PC-9 (cell line): ENCODE measurements around the gene CAPZA1. TPM values are rescaled to one million over a fixed set of nuclear protein-coding genes. Genes with fewer than 3 reads are reported as not detected.

Experiments used
- BruUV-seq: library from RNA; stranded (reverse); fragments of 400-500 nt; replicated peaks from 2 replicates; lab custom pipeline; 2021; lab: Mats Ljungman, UMichigan
- CTCF ChIA-PET: fragments of 300-600 bp; sonication (Branson Sonifier 250); formaldehyde crosslinking; loops from one replicate; lab custom pipeline; 2022; ENCODE audit warnings: antibody characterized with exemption; lab: Charles Lee
- POLR2A ChIA-PET: fragments of 300-600 bp; sonication (Branson Sonifier 250); formaldehyde crosslinking; loops from one replicate; lab custom pipeline; 2022; ENCODE audit warnings: antibody characterized with exemption; ENCODE audit not compliant: unreplicated experiment; lab: Charles Lee
- DNase-seq, 2 experiments: peaks; one replicate each; pipeline versions ENCODE4 v3.0.0 to v3.0.0-alpha.2; 2015 to 2022; ENCODE audit warnings: mixed read lengths in 1 of 2
- H2AFZ ChIP-seq: fragments of 200-600 bp; sonication (generic); 2 replicates; pipeline ENCODE4 v1.8.1; 2017; ENCODE audit warnings: antibody characterized with exemption
- H3F3A ChIP-seq: fragments of 200-600 bp; sonication (generic); 2 replicates; pipeline ENCODE4 v1.8.1; 2017; ENCODE audit warnings: antibody characterized with exemption, mild to moderate bottlenecking, low read depth; ENCODE audit not compliant: insufficient read depth
- H3K27ac ChIP-seq: fragments of 200-600 bp; sonication (generic); 2 replicates; pipeline ENCODE4 v1.6.1; 2016; ENCODE audit warnings: mixed run types
- H3K27me3 ChIP-seq: fragments of 200-600 bp; sonication (generic); 2 replicates; pipeline ENCODE4 v1.6.1; 2016; ENCODE audit warnings: low read depth, mixed run types; ENCODE audit not compliant: insufficient read depth
- H3K36me3 ChIP-seq: fragments of 200-600 bp; sonication (generic); 2 replicates; pipeline ENCODE4 v1.6.1; 2016; ENCODE audit warnings: low read depth, mixed run types
- H3K4me1 ChIP-seq: fragments of 200-600 bp; sonication (generic); replicated peaks from 2 replicates; pipeline ENCODE4 v1.6.1; 2016; ENCODE audit warnings: mixed run types; ENCODE audit not compliant: insufficient read depth
- H3K4me2 ChIP-seq: fragments of 200-600 bp; sonication (generic); 2 replicates; pipeline ENCODE4 v1.6.1; 2017; ENCODE audit warnings: mixed run types
- H3K4me3 ChIP-seq: fragments of 200-600 bp; sonication (generic); 2 replicates; pipeline ENCODE4 v1.6.1; 2016; ENCODE audit warnings: mixed run types
- H3K79me2 ChIP-seq: fragments of 200-600 bp; sonication (generic); 2 replicates; pipeline ENCODE4 v1.6.1; 2017; ENCODE audit warnings: low read depth, mixed run types
- H3K9me2 ChIP-seq: fragments of 200-600 bp; sonication (generic); 2 replicates; pipeline ENCODE4 v1.8.1; 2017; ENCODE audit warnings: mild to moderate bottlenecking; ENCODE audit not compliant: insufficient read depth
- H3K9me3 ChIP-seq: fragments of 200-600 bp; sonication (generic); 2 replicates; pipeline ENCODE4 v1.8.1; 2016; ENCODE audit warnings: low read depth; ENCODE audit not compliant: insufficient read depth
- H4K20me1 ChIP-seq: fragments of 200-600 bp; sonication (generic); 2 replicates; pipeline ENCODE4 v1.8.1; 2017; ENCODE audit not compliant: insufficient read depth
- CTCF ChIP-seq: fragments of 200-600 bp; sonication (generic); conservative IDR thresholded peaks from 2 replicates; pipeline ENCODE4 v1.6.1; 2017; ENCODE audit warnings: mixed run types, antibody characterized with exemption, mild to moderate bottlenecking, moderate library complexity
- EZH2 ChIP-seq: fragments of 200-600 bp; sonication (generic); IDR thresholded peaks from 2 replicates; pipeline ENCODE4 v1.8.0; 2017; ENCODE audit warnings: antibody characterized with exemption, low read depth
- intact Hi-C: fragments of 100-400 bp; cut with micrococcal nuclease; formaldehyde crosslinking; loops from one replicate; pipeline ENCODE4 v1.10.0; 2022; ENCODE audit not compliant: unreplicated experiment
- total RNA-seq: library from RNA; stranded (reverse); gene quantifications from 2 replicates; pipeline ENCODE4 v1.2.3, GENCODE V29; 2021

Gene CAPZA1
- total RNA-seq, 1 experiment from 2014 or later, result 145 TPM

- Histone ChIP-seq H3K4me3 (no peak overlapping the region), H3K9me3 (no peaks in the 10 kb centered on the region), H3K79me2 (no peaks in the 10 kb centered on the region), H4K20me1 (no peaks in the 10 kb centered on the region), H3K4me1 (peaks cover 13% of the 10 kb centered on the region), H3K27ac (no peak overlapping the region), H3F3A (peaks cover 23% of the 10 kb centered on the region; the same call in 1 of the 2 replicates), H2AFZ (no peak overlapping the region), H3K27me3 (no peaks in the 10 kb centered on the region), H3K4me2 (no peak overlapping the region), H3K36me3 (peaks cover 10% of the 10 kb centered on the region; the same call in 1 of the 2 replicates), H3K9me2 (no peaks in the 10 kb centered on the region)
- TF ChIP-seq EZH2 (no peak), CTCF (no peak)
- ChIA-PET CTCF (no interaction called here), POLR2A (no interaction called here)
- no TSS peak for BruUV-seq
- intact Hi-C loops, result no loop called here
- no peak for DNase-seq
These were observed 74.8 kb downstream of the CAPZA1 start for GRCh38 chr1:112694363-112694929.

GRCh38 chr1:112695276-112695675, 75.6 kb downstream of the CAPZA1 start:
- no peaks in the 10 kb centered on the region for H3K9me3 ChIP-seq
- no peak overlapping the region for H3K4me2 ChIP-seq
- peaks cover 10% of the 10 kb centered on the region; the same call in 1 of the 2 replicates for H3K36me3 ChIP-seq
- H3F3A ChIP-seq, result peaks cover 31% of the 10 kb centered on the region
- H2AFZ ChIP-seq, result no peak overlapping the region
- intact Hi-C loops, result no loop called here
- peaks cover 22% of the 10 kb centered on the region for H3K4me1 ChIP-seq
- ChIA-PET CTCF (no interaction called here), POLR2A (no interaction called here)
- no peaks in the 10 kb centered on the region for H4K20me1 ChIP-seq
- no peak overlapping the region for H3K27ac ChIP-seq
- no TSS peak for BruUV-seq
- DNase-seq, result no peak
- no peaks in the 10 kb centered on the region for H3K9me2 ChIP-seq
- H3K79me2 ChIP-seq, result no peaks in the 10 kb centered on the region
- H3K4me3 ChIP-seq, result no peak overlapping the region
- H3K27me3 ChIP-seq, result no peaks in the 10 kb centered on the region
- TF ChIP-seq CTCF (no peak), EZH2 (no peak)

GRCh38 chr1:112696578-112697314, 77.1 kb downstream of the CAPZA1 start:
- peaks cover 3% of the 10 kb centered on the region; the same call in 1 of the 2 replicates for H3K79me2 ChIP-seq
- H3K9me3 ChIP-seq, result no peaks in the 10 kb centered on the region
- BruUV-seq, result no TSS peak
- no peak overlapping the region for H3K4me3 ChIP-seq
- intact Hi-C loops, result no loop called here
- H4K20me1 ChIP-seq, result no peaks in the 10 kb centered on the region
- no peaks in the 10 kb centered on the region for H3K27me3 ChIP-seq
- POLR2A ChIA-PET, result no interaction called here
- no peak overlapping the region for H3K27ac ChIP-seq
- H3K4me2 ChIP-seq, result no peak overlapping the region
- H3F3A ChIP-seq, result peaks cover 32% of the 10 kb centered on the region
- no peak for DNase-seq
- H3K4me1 ChIP-seq, result peaks cover 36% of the 10 kb centered on the region
- CTCF ChIA-PET, result no interaction called here
- H2AFZ ChIP-seq, result no peak overlapping the region
- peaks cover 18% of the 10 kb centered on the region; the same call in 1 of the 2 replicates for H3K36me3 ChIP-seq
- TF ChIP-seq EZH2 (no peak), CTCF (no peak)
- H3K9me2 ChIP-seq, result no peaks in the 10 kb centered on the region
